ENCODE results near the gene MPV17L2. TPM values are rescaled to one million over a fixed set of nuclear protein-coding genes. Genes with fewer than 3 reads are reported as not detected.

MPV17L2 gene
- total and polyA plus RNA-seq, 2 donors (not counting 3 experiments of a cell fraction or from before 2014, with no cell fraction given) = 13.8 to 27.6 TPM

DNA sequence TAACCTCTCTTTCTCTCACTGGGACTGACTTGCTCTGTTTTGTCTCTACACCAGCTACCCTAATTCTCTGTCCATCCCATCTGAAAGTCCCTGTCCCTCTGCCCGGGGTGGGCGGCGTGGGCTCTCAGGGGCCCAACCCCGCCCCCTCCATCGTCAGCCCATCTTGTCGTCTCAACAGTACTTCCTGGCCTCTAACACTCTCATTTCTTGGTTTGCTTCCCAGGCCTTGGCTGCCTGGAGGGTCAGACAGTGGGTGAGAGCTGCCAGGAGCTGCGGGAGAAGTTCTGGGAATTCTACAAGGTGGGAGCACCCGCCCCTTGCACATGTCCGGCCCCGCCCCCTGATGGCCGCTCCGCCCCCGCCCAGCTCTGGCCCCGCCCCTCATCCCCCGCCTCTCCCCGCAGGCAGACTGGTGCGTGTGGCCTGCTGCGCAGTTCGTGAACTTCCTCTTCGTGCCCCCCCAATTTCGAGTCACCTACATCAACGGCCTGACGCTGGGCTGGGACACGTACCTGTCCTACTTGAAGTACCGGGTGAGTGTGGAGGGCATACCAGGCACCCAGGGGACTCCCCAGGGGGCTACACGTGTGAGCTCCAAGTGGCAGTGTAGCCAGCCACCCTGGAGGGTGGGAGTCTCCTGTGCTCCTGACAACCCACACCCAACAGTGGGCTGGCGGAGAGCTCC lies 1.7 kb downstream of the MPV17L2 start:
- H3K9me3 ChIP-seq (replicated peaks; ENCODE audit: control insufficient read depth, insufficient read depth, low read length) = no peaks in the 10 kb centered on the region
- no peak overlapping the region for H3K27ac ChIP-seq (ENCODE audit: insufficient read depth, low read depth, low read length)
- DNase-seq (ENCODE audit: low read depth, low spot score) (peak; percentile 11), FAIRE-seq (no peak)
- H3K4me2 ChIP-seq (ENCODE audit: insufficient read depth, low read length) = peak overlapping the region; percentile 75
- H3K4me3 ChIP-seq (replicated peaks in 1 of 3; ENCODE audit: insufficient read depth in 1 of 3, low read depth in 1 of 3, low read length in 3 of 3) = no peak overlapping the region
- no peak overlapping the region for H3K9ac ChIP-seq (replicated peaks; ENCODE audit: extremely low read depth, insufficient read depth, low read length)
- dilution Hi-C loops (cut with MboI; ENCODE audit: extremely low pct_ligation_motif_present, low sequenced_read_pairs) = no loop called here
- H3K36me3 ChIP-seq (ENCODE audit: control insufficient read depth in 2 of 2, extremely low read depth in 1 of 2, insufficient read depth in 2 of 2, low read length in 2 of 2) = peaks cover 0 to 6% of the 10 kb centered on the region in 2 experiments
- ChIA-PET POLR2A (no interaction called here), CTCF (interaction anchor here (0.8 to 2.1 kb wide), 6 partner anchors 11 to 134 kb away, joined by 3 to 7 read pairs (median 4); no protein-coding TSS in a partner anchor)
- intact Hi-C loops (cut with micrococcal nuclease) = no loop called here
- H2AFZ ChIP-seq (ENCODE audit: low read depth, low read length) = peak overlapping the region; percentile 33
- peaks cover 14% of the 10 kb centered on the region for H3K4me1 ChIP-seq (ENCODE audit: control insufficient read depth, extremely low read depth, insufficient read depth, low read length)
- H3K79me2 ChIP-seq (ENCODE audit: control insufficient read depth, insufficient read depth, low read length) = no peaks in the 10 kb centered on the region
- H3K27me3 ChIP-seq (ENCODE audit: control insufficient read depth in 2 of 2, insufficient read depth in 2 of 2, low read length in 2 of 2) = no peaks in the 10 kb centered on the region
- TF ChIP-seq, protein P1, sequence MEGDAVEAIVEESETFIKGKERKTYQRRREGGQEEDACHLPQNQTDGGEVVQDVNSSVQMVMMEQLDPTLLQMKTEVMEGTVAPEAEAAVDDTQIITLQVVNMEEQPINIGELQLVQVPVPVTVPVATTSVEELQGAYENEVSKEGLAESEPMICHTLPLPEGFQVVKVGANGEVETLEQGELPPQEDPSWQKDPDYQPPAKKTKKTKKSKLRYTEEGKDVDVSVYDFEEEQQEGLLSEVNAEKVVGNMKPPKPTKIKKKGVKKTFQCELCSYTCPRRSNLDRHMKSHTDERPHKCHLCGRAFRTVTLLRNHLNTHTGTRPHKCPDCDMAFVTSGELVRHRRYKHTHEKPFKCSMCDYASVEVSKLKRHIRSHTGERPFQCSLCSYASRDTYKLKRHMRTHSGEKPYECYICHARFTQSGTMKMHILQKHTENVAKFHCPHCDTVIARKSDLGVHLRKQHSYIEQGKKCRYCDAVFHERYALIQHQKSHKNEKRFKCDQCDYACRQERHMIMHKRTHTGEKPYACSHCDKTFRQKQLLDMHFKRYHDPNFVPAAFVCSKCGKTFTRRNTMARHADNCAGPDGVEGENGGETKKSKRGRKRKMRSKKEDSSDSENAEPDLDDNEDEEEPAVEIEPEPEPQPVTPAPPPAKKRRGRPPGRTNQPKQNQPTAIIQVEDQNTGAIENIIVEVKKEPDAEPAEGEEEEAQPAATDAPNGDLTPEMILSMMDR (IDR thresholded peaks at IDR 0.05; ENCODE audit: extremely low read depth in 1 of 2, insufficient read depth in 1 of 2, low read depth in 1 of 2, low read length in 2 of 2) = no peak
- TF ChIP-seq MYC (IDR thresholded peaks at IDR 0.05; ENCODE audit: low read depth, low read length) = no peak
- no peak for TF ChIP-seq JUN (IDR thresholded peaks at IDR 0.05; ENCODE audit: borderline replicate concordance, insufficient read depth, insufficient read length, low read depth)
- no peak for TF ChIP-seq FOS (IDR thresholded peaks at IDR 0.05; ENCODE audit: borderline replicate concordance, insufficient read depth, low read length)
- TF ChIP-seq GATA2 (IDR thresholded peaks at IDR 0.05; ENCODE audit: insufficient read depth, insufficient read length, low read depth, low read length) = no peak
- TF ChIP-seq POLR2A (IDR thresholded peaks at IDR 0.05; ENCODE audit: low read depth, low read length) = no peak
- TF ChIP-seq POLR2AphosphoS5 (IDR thresholded peaks at IDR 0.05; ENCODE audit: insufficient read depth, low read depth, low read length) = no peak
- TF ChIP-seq, protein P2, sequence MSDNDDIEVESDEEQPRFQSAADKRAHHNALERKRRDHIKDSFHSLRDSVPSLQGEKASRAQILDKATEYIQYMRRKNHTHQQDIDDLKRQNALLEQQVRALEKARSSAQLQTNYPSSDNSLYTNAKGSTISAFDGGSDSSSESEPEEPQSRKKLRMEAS (IDR thresholded peaks at IDR 0.05; ENCODE audit: insufficient read depth, insufficient read length) = no peak
- no peak for TF ChIP-seq EZH2 (IDR thresholded peaks at IDR 0.05; ENCODE audit: borderline replicate concordance, low read depth, low read length, severe bottlenecking)
- no TSS peak for BruUV-seq (replicated peaks)
- no peaks in the 10 kb centered on the region for H4K20me1 ChIP-seq (replicated peaks; ENCODE audit: control insufficient read depth, extremely low read depth, insufficient read depth, low read length)
- no peaks in the 10 kb centered on the region for H3K9me1 ChIP-seq (replicated peaks; ENCODE audit: control insufficient read depth, extremely low read depth, insufficient read depth, low read length)
